ENCODE measurements around the gene CYP2A13.
"Not testable (repeated sequence)": the region's sequence is repeated elsewhere in the genome, so short reads cannot be mapped to it uniquely, and the experiment has no call there.

The CYP2A13 gene

DNA sequence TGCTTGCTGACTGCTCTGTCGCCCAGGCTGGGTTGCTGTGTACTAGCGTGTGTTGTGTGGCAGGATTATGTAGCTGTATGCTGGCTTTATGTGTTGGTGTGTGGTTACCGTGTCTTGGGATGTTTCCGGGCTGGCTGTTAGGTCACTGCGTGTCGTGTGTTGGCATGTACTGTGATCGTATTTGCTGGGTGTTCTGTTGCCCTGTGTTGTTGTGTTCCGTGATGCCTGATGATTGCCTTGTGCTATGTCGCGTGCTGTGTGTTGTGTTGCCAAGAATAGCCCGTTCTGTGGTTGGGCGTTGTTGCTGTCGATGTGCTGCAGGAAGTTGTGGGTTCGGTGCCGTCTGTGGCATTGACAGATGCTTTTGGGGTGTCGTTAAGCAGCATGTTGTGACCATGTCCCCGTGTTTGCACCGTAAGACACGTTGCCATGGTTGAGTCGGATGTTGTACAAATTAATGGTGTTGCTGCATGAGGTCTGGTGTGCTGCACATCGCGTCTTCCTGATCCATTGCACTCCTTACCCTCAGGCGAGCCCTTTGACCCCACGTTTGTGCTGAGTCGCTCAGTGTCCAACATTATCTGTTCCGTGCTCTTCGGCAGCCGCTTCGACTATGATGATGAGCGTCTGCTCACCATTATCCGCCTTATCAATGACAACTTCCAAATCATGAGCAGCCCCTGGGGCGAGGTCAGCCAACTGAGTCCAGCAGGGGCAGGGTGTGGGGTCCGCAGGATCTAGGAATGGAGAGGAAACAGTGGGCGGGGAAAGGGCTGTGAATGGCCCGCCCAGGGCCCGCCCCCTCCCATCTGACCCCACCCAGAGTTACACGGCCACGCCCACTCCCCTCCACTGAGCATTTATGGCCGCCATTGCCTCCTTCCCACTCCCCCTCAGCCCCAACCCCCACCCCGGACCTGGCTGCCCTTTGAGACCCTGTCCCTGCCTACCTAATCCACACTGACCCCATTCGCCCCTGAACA is 33.0 kb downstream of the CYP2A13 start:
- not testable (repeated sequence) for DNase-seq (ENCODE audit: low spot score)

DNA sequence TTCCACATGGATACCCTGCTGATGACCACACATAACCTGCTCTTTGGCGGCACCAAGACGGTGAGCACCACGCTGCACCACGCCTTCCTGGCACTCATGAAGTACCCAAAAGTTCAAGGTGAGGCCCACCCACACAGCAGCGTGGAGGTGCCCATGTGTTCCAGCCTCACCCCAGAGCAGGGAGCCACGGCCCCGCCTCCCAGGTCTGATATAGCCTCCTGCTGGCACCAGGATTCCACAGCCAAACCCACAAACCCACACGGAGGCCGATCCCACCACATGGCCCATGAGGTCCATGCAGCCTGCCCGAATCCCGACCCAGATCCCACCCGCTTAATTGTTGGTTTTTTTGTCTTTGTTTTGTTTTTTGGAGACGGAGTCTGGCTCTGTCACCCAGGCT is 34.6 kb downstream of the CYP2A13 start:
- DNase-seq (ENCODE audit: low spot score) = not testable (repeated sequence)

DNA sequence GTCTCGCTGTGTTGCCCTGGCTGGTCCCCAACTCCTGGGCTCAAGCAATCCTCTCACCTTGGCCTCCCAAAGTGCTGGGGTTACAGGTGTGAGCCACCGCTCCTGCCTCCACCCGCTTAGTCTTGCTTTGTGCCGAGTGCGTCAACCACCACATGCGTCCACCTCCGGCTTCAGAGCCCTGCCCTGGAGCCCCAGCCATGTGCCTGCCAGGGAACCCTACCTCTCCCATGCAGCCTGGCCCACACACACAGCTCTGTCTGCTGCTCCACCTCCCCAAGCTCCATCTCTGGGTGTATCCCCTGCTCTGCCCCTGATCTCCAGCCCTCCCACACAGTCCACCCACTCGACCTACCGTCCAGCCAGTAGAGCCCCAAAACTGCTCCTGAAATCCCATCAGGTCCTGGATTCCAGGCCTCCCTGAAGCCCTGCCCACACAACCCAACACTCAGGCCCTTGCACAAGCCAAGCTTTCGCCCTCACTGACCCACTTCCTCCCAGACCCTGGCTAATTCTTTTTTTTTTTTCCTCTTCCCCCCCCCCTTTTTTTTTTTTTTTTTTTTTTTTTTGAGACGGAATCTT is 35.6 kb downstream of the CYP2A13 start:
- DNase-seq (ENCODE audit: low spot score) = no peak

DNA sequence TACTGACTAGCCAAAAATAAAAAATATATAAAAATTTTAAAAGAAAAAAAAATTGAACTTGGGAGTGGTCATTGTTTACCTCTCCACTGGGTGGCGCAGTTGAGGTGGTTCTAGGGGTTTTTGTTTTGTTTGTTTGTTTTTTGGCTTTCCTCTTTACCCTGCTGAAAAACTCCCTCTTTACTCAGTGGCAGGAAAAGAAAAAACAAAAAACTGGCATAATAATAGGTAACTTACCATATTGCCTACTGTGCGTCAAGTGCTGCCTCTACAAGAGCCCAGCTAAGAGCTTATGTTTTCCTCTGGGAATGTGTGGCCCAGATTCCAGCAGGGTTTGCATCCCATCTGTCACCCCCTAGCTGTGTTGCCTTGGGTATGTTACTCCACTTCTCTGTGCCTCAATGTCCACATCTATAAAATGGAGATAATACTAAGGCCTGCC is 38.5 kb downstream of the CYP2A13 start:
- not testable (repeated sequence) for DNase-seq (ENCODE audit: low spot score)

DNA sequence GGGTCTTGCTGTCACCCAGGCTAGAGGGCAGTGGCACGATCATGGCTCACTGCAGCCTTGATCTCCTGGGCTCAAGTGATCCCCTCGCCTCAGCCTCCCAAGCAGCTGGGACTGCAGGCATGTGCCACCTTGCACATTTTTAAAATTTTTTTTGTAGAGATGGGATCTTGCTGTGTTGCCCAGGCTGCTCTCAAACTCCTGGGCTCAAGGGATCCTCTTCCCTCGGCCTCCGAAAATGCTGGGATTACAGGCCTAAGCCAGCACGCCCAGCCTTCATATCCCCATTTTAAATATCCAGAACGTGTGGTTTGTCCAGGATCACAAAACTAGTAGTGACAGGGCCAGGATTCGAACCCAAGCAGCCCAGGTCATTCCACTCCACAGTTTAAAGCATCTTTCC is 39.1 kb downstream of the CYP2A13 start:
- not testable (repeated sequence) for DNase-seq (ENCODE audit: low spot score)

DNA sequence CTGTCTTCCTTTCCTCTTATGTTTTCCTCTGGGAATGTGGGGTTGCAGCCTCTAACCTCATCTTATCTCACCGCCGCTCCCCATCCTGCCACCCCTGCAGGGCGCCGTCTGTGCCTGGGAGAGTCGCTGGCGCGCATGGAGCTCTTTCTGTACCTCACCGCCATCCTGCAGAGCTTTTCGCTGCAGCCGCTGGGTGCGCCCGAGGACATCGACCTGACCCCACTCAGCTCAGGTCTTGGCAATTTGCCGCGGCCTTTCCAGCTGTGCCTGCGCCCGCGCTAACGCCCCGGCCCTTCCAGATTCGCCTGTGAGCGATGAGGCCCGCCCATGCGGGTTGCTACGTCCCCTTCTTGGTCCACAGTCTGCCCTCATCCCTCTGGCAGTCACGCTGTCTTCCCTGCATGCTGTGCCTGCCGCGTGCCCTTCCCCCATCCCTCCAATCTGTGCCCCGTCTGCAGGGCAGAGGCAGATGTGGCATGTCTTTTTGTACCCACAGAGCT is 39.6 kb downstream of the CYP2A13 start:
- DNase-seq (ENCODE audit: low spot score) = peak; percentile 41

DNA sequence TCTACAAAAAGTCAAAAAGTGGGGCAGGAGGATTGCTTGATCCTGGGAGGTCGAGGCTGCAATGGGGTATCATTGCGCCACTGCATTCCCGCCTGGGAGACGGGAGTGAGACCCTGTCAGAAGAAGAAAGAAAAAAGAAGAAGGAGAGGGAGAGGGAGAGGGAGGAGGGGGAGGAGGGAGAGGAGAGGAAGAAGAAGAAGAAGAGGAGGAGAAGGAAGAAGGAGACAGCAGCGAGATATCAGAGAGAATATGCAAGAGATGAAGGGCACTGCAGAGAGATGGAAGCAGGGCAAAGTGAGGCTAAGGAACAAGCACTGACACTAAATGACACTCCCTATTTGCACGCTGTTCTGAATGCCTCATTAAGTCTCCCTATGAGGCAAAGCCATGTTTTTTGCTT is 40.4 kb downstream of the CYP2A13 start:
- no peak for DNase-seq (ENCODE audit: low spot score)

DNA sequence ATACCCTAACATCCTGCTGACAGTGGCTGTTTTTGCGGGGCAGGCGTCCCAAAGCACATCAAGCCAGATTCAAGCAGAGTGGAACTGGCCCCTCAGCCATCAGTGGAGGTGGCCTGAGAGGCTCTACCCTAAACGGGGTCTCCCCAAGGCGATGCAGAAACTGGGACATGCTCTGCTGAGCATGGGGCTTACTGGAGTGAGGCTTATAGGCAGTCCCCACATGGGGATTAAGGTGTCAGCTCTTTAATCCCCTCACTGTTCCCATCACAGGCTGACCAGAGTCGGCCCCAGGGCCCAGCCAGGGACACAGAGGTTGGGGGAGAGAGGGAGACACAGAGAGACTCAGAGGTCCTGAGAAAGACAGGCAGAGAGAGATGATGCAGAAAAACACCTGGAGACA is 42.9 kb downstream of the CYP2A13 start:
- no peak for DNase-seq (ENCODE audit: low spot score)

DNA sequence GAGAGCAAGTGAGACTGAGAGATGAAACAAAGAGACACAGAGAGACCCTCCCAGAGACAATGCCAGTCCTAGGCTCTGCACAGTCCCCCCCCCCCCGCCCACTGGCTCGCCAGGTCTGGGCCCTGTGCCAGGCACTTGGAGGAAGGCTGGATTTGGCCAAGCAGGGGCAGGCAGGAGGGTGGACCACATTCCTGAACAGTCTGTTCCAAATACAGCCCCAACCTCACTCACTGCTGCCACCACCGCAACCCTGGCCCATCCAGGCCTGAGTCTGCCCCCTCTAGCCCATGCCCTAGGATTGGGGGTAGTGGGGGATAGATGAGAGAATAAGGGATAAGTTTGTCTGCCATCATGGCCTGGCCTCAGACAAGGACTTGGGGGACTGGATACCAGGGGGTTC is 45.0 kb downstream of the CYP2A13 start:
- DNase-seq (ENCODE audit: low spot score) = no peak

DNA sequence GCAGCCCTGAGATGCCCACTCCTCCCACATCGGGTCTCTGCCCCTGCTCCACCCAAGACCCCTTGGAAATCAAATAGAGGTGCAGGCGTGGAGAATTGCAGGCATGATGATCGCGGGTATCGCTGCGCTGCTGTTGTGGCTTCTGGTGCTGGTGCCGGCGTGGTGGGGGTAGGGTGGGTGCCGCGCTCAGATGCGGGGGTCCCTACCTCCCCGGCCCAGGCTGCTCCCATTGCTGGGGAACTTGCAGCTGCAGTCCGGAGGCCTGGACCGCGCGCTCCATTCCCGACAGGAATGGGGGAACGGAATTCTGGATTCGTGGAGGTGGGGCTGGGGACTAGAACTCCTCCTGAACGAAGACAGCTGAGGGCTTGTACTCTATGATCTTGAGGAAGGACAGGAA is 46.4 kb downstream of the CYP2A13 start:
- DNase-seq (ENCODE audit: low spot score) = no peak

DNA sequence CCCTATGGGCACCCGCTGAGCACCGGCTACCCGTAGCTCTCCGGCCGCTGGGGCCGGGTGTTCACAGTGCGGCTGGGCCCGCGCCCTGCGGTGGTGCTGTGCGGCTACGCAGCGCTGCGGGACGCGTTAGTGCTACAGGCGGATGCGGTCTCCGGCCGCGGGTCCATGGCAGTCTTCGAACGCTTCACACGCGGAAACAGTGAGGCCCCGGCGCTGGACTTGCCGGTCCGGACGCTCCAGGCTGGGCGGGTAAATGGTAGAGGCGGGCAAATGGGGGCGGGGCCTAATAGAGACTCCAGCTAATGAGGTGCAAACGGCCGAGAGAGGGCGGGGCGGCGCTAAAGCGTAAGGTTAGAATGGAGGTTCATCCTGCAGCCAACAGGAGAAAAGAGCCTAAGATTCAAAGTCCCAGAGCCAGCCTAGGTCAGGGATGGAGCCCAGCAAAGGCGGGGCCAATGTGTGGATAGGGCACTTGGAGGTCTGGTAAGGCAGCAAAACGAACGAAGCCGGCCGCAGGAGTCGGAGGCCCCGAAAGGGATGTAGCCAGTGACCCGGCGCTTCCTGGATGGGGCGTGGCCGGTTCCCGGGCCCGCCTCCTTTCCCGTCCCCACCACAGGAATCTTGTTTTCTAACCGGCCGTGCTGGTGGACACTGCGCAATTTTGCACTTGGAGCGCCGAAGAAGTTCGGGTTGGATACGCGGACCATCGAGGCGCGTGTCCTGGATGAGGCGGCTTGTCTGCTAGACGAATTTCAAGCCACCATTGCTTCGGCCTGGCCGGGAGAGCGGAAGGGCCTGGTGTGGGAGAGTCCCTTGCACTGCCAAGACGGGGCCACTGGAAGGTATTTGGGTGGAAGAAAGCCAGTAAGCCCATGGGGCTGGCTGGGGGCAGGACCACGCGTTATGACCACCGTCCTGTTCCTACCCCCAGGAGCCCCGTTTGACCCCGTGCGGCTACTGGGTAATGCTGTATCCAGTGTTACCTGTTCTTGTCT is 47.4 kb downstream of the CYP2A13 start:
- not testable (repeated sequence) for DNase-seq (ENCODE audit: low spot score)

DNA sequence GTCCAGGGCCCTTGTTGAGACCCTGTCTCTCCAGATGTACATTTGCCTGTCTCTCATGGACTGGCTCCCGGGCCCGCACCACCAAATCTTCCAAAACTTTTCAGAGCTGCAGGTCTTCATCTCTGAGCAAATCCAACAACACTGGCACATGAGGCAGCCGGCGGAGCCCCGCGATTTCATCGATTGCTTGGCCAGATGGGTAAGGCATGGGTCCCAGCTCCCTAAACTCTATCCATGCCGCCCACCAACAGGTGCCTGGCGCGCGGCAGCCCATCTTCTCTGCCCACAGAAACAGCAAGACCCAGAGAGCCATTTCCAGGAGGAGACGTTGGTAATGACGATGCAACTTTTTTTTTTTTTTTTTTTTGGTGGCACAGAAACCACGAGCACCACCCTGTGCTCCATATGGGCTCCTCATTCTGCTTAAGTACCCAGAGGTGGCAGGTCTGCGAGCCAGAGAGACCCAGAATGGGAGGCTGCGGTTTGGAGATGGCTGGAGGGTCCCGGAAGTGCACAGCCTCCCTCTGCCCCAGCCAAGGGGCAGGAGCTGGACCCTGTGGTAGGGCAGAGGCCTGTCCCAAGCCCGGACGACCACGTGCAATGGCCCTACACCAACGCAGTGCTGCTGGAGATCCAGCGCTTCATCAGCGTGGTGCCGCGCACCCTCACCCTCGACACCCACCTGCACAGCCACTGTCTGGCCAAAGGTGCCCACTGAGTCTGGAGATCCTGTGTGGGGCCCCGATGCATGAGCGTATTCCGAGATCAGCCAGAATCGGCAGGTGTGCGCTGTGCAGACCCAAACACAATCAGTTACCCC is 48.6 kb downstream of the CYP2A13 start:
- no peak for DNase-seq (ENCODE audit: low spot score)

DNA sequence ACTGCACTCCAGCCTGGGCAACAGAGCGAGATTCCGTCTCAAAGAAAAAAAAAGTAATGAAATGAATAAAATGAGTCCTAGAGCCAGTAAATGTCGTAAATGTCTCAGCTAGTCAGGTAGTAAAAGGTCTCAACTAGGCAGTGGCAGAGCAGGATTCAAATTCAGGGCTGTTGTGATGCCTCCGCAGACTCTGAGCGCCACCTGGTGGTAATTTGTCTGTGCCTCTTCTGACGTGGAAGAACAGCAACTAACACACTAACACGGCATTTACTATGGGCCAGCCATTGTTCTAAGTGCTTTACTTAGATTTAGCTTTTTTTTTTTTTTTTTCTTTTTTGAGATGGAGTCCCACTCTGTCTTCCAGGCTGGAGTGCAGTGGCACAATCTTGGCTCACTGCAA is 56.2 kb downstream of the CYP2A13 start:
- DNase-seq (ENCODE audit: low spot score) = peak; percentile 55
